Kidney epithelial cell (primary cell): Measurements from ENCODE around the gene ADAM33. TPM values are rescaled to one million over a fixed set of nuclear protein-coding genes. Genes with fewer than 3 reads are reported as not detected.
A peak's percentile ranks its signal among the peaks of the same experiment; 100 is the strongest.

Source experiments
- DNase-seq: peaks from one replicate; pipeline ENCODE4 v3.0.0-alpha.2; 2010; ENCODE audit warnings: low read depth
- H3K27me3 ChIP-seq: 2 replicates; pipeline ENCODE4 v1.6.0; 2011; ENCODE audit warnings: low read length; ENCODE audit not compliant: control insufficient read depth, insufficient read depth
- H3K36me3 ChIP-seq: 2 replicates; pipeline ENCODE4 v1.5.1; 2011; ENCODE audit warnings: low read length; ENCODE audit not compliant: control insufficient read depth, insufficient read depth
- H3K4me3 ChIP-seq: 2 replicates; pipeline ENCODE4 v1.5.1; 2011; ENCODE audit warnings: low read depth, mild to moderate bottlenecking, control low read depth, low read length
- CTCF ChIP-seq: IDR thresholded peaks from 2 replicates; pipeline ENCODE4 v1.5.1; 2011; ENCODE audit warnings: mild to moderate bottlenecking, moderate library complexity, low read length, control low read depth, inconsistent platforms; ENCODE audit not compliant: insufficient read depth, poor library complexity, severe bottlenecking
- total RNA-seq: library from RNA; depleted of rRNA; stranded (reverse); fragments of >200 nt; gene quantifications from 2 replicates; pipeline ENCODE4 v1.2.3, GENCODE V29; 2015

The ADAM33 gene
- total RNA-seq, 1 donor from 2014 or later, result 0.13 TPM

DNA sequence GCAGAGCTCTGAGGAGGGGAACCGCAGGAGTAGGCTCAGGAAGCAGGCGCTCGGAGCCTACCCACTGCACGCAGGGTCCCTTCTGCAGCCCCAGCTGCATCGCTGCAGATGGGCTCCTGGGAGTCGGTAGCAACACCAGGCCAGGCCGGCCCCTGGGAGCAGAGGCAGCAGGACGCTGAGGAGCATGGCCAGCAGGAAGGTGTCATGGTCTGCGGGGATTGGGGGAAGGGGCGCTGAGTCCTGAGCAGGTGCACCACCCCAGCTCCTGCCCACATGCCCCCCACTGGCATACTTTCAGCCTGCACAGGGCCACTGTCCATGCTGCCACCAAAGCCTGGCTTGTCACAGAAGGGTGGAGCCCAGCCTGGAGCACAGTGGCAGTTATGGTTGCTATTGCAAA, 10.9 kb downstream of the ADAM33 start:
- H3K27me3 ChIP-seq, result peaks cover 64% of the 10 kb centered on the region
- TF ChIP-seq CTCF, result no peak
- no peaks in the 10 kb centered on the region for H3K36me3 ChIP-seq
- no peak for DNase-seq
- H3K4me3 ChIP-seq, result no peak overlapping the region

- no peaks in the 10 kb centered on the region for H3K36me3 ChIP-seq
- no peak for DNase-seq
- peaks cover 60% of the 10 kb centered on the region for H3K27me3 ChIP-seq
- H3K4me3 ChIP-seq, result no peak overlapping the region
- peak; percentile 28 for TF ChIP-seq CTCF
Measured at GRCh38 chr20:3670511-3670910, 11.3 kb downstream of the ADAM33 start.

- DNase-seq, result no peak
- no peak for TF ChIP-seq CTCF
- H3K36me3 ChIP-seq, result no peaks in the 10 kb centered on the region
- H3K27me3 ChIP-seq, result peaks cover 54% of the 10 kb centered on the region
- no peak overlapping the region for H3K4me3 ChIP-seq
Measured at GRCh38 chr20:3669710-3670367, 12.0 kb downstream of the ADAM33 start.

DNA sequence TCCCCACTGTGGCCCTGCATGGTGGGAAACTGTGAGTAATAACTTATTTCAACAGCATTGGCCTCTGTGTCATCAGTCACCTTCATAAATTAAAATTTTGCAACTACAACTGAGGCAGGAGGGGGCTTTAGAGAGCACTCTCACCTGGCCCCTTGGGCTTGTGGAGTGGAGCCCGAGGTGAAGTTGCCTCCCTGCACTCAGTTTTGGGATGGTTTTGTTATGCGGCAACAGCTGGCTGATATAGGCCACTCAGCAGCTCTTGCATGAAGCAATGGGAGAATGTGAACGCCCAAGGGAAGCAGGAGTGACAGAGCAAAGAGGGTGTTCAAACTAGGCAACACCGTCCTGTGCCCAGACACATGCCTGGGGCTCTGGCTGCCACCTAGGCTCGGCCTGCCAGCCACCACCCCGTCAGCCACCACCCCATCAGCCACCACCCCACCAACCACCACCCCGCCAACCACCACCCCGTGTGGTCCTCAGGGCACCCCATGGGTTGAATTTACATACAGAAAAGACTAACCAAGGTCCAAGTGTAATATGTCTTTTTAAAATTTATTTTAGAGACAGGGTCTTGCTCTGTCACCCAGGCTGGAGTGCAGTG, 14.3 kb downstream of the ADAM33 start:
- Histone ChIP-seq H3K27me3 (peaks cover 40% of the 10 kb centered on the region), H3K4me3 (no peak overlapping the region), H3K36me3 (no peaks in the 10 kb centered on the region)
- no peak for DNase-seq
- TF ChIP-seq CTCF, result no peak

DNA sequence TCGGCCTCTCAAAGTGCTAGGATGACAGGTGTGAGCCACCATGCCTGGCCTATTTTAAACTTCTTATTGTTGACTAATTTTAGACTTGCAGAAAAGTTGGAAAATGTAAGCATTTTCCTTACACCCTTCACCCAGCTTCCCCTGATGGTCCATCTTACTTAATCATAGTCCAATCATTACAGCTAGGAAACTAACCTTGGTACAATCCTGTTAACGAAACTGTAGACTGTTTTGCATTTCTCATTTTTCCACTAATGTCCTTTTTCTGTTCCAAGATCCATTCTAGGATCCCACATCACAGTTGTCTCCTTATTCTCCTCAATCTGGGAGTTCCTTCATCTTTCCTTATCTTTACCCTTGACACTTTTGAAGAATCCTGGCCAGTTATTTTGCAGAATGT, 18.0 kb downstream of the ADAM33 start:
- no peaks in the 10 kb centered on the region for H3K36me3 ChIP-seq
- DNase-seq, result no peak
- peaks cover 50% of the 10 kb centered on the region for H3K27me3 ChIP-seq

More for the DNA sequence above, 18.0 kb downstream of the ADAM33 start:
- no peak overlapping the region for H3K4me3 ChIP-seq
- no peak for TF ChIP-seq CTCF
